GM21381 (cell line): Measurements from ENCODE around the gene TAF10.

ENCODE experiments used
- ATAC-seq: cut with Tn5 transposase; IDR thresholded peaks from one replicate; pipeline ENCODE4 v1.9.1; 2021; ENCODE audit warnings: mild to moderate bottlenecking, moderate library complexity; ENCODE audit not compliant: unreplicated experiment

Gene TAF10

GRCh38 chr11:6586434-6587359 is 25.3 kb downstream of the TAF10 start:
- ATAC-seq: no peak

- ATAC-seq: no peak
Measured at GRCh38 chr11:6584528-6584927, 27.5 kb downstream of the TAF10 start.

GRCh38 chr11:6583584-6583983 is 28.4 kb downstream of the TAF10 start:
- ATAC-seq: no peak

GRCh38 chr11:6579681-6580080 is 32.3 kb downstream of the TAF10 start:
- no peak for ATAC-seq

- ATAC-seq: no peak
Measured at GRCh38 chr11:6578134-6578533, 33.9 kb downstream of the TAF10 start.

- ATAC-seq: no peak
Measured at GRCh38 chr11:6576471-6577373, 35.3 kb downstream of the TAF10 start.

GRCh38 chr11:6574816-6575715 is 37.0 kb downstream of the TAF10 start:
- no peak for ATAC-seq

GRCh38 chr11:6572215-6572614 is 39.8 kb downstream of the TAF10 start:
- ATAC-seq: no peak

- no peak for ATAC-seq
Measured at GRCh38 chr11:6571434-6572008, 40.5 kb downstream of the TAF10 start.

- ATAC-seq: no peak
Measured at GRCh38 chr11:6570691-6571427, 41.2 kb downstream of the TAF10 start.

- no peak for ATAC-seq
Measured at GRCh38 chr11:6569706-6570105, 42.3 kb downstream of the TAF10 start.

GRCh38 chr11:6568191-6568918 is 43.7 kb downstream of the TAF10 start:
- no peak for ATAC-seq

GRCh38 chr11:6567371-6567745 is 44.7 kb downstream of the TAF10 start:
- ATAC-seq: no peak

GRCh38 chr11:6566704-6567370 is 45.2 kb downstream of the TAF10 start:
- ATAC-seq: no peak

- ATAC-seq: no peak
Measured at GRCh38 chr11:6565988-6566703, 45.9 kb downstream of the TAF10 start.

GRCh38 chr11:6565325-6565724 is 46.7 kb downstream of the TAF10 start:
- no peak for ATAC-seq

- ATAC-seq: no peak
Measured at GRCh38 chr11:6563667-6564066, 48.3 kb downstream of the TAF10 start.

GRCh38 chr11:6563121-6563619 is 48.8 kb downstream of the TAF10 start:
- ATAC-seq: no peak
